ENCODE data around the gene ARHGEF10L. TPM values are rescaled to one million over a fixed set of nuclear protein-coding genes. Genes with fewer than 3 reads are reported as not detected.
A peak's percentile ranks its signal among the peaks of the same experiment; 100 is the strongest.

The ARHGEF10L gene
- total and polyA plus RNA-seq, 5 experiments from 2014 or later: 0.27 to 0.34 TPM; not detected in 3

DNA sequence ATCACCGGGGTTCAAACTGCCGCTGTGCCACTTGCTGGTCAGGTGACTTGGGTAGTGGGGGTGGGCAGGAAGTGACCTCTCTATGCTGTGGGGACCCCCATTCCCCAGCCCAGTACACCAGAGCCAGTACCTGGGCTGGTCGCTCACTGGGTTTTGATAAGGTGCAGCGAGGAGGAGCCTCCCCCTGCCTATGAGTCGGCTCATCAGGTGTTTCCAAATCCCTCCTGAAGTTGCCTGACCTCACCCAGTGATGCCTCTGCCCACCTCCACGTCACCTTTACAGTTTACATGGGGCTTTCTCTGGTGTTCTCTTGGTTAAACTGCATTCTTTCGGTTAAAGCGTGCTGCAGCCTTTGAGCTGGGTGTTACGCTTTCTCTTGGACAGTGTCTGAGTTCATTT lies 58.2 kb downstream of the ARHGEF10L start:
- DNase-seq (no peak), ATAC-seq (no peak)
- POLR2A ChIA-PET: no interaction called here
- H3K27ac Mint-ChIP-seq: no peak overlapping the region
- no peaks in the 10 kb centered on the region for H3K9me3 Mint-ChIP-seq
- H3K4me1 Mint-ChIP-seq: no peaks in the 10 kb centered on the region
- H3K36me3 Mint-ChIP-seq: no peaks in the 10 kb centered on the region
- H3K4me3 Mint-ChIP-seq: no peak overlapping the region
- H3K27me3 Mint-ChIP-seq: peaks cover 0 to 10% (median 6%) of the 10 kb centered on the region in 5 donors

GRCh38 chr1:17598251-17598650 lies 58.8 kb downstream of the ARHGEF10L start:
- POLR2A ChIA-PET: no interaction called here
- H3K36me3 Mint-ChIP-seq: no peaks in the 10 kb centered on the region
- ATAC-seq (no peak), DNase-seq (no peak)
- no peak overlapping the region for H3K4me3 Mint-ChIP-seq
- H3K27me3 Mint-ChIP-seq: peaks cover 0 to 11% (median 8%) of the 10 kb centered on the region in 5 donors
- no peaks in the 10 kb centered on the region for H3K4me1 Mint-ChIP-seq
- no peak overlapping the region for H3K27ac Mint-ChIP-seq
- H3K9me3 Mint-ChIP-seq: no peaks in the 10 kb centered on the region

DNA sequence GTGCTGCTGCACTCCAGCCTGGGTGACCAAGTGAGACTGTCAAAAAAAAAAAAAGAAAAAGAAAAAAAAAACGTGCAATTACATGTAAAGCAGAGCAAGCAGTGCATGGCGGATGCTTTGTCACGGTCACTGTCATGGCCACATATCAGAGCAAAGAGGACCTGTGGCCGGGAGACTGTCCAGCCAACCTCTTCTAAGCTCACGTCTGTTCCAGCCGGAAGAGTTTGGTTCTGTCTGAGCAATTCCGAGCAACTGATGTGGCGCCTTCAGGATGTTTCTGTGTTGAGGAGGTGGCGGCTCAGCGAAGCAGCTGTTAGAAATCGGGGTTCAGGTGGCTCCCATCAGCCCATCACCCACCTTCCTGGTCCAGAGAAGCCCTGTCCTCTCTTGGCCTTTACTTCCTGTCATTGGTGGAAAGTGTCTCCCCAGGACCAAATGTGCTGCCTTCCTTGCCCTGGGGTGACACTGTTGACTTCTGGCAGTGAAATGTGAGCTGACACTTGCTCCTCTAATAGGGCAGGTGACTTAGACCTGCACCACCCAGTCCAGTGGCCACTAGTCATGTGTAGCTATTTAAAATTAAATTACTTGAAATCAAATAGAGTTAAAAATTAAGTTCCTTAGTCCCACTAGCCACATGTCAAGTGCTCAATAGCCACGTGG lies 59.9 kb downstream of the ARHGEF10L start:
- no peak overlapping the region for H3K27ac Mint-ChIP-seq
- H3K9me3 Mint-ChIP-seq: no peaks in the 10 kb centered on the region
- H3K27me3 Mint-ChIP-seq: peaks cover 0 to 16% (median 11%) of the 10 kb centered on the region in 5 donors
- POLR2A ChIA-PET: no interaction called here
- no peak overlapping the region for H3K4me3 Mint-ChIP-seq
- peaks cover 0 to 1% (median 0%) of the 10 kb centered on the region in 4 donors for H3K4me1 Mint-ChIP-seq
- DNase-seq: no peak
- ATAC-seq: no peak
- H3K36me3 Mint-ChIP-seq: no peaks in the 10 kb centered on the region

DNA sequence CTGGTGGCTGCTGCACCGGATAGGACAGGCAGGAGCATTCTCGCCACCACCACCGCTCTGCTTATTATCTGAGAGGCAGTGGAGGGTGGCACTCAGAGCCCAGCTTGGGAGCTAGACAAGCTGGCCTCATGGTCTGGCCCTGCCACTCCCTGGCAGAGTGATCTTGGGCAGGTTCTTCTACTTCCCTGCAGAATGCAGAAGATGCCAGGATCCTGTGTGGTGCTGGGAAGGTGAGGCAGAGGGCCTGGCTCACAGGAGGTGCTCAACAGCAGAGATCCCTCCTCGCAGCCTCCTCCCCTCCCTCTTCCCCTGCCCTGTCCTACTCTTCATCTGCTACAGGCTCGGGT lies 60.4 kb downstream of the ARHGEF10L start:
- H3K4me1 Mint-ChIP-seq: peaks cover 0 to 1% (median 0%) of the 10 kb centered on the region in 4 donors
- DNase-seq (no peak), ATAC-seq (no peak)
- no peaks in the 10 kb centered on the region for H3K36me3 Mint-ChIP-seq
- POLR2A ChIA-PET: no interaction called here
- H3K27me3 Mint-ChIP-seq: peaks cover 0 to 16% (median 11%) of the 10 kb centered on the region in 5 donors
- H3K27ac Mint-ChIP-seq: no peak overlapping the region
- H3K4me3 Mint-ChIP-seq: no peak overlapping the region
- no peaks in the 10 kb centered on the region for H3K9me3 Mint-ChIP-seq

DNA sequence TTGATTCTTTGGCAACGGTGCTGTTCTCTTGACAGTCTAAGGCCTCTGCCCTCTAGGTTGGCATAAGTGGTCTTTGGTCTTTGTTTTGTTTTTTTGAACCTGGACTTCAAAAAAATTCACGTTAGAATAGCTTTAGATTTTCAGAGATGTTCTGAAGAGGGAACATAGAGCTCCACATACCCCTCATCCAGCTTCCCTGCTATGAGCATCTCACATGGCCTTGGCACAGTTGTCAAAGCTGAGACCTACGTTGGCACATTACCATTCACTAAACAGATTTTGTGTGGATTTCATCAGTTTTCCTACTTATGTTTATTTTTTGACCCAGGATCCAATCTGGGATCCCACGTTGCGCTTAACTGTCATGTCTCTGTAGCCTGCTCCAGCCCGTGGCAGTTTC lies 60.8 kb downstream of the ARHGEF10L start:
- POLR2A ChIA-PET: no interaction called here

GRCh38 chr1:17601643-17602382 lies 62.3 kb downstream of the ARHGEF10L start:
- ATAC-seq: no peak
- no peak overlapping the region for H3K27ac Mint-ChIP-seq
- no peak overlapping the region for H3K4me3 Mint-ChIP-seq

More for the DNA sequence above, 60.8 kb downstream of the ARHGEF10L start:
- Mint-ChIP-seq H3K36me3 (no peaks in the 10 kb centered on the region), H3K27ac (no peak overlapping the region), H3K4me3 (no peak overlapping the region), H3K27me3 (peaks cover 0 to 16% (median 11%) of the 10 kb centered on the region in 5 donors), H3K4me1 (peaks cover 0 to 1% (median 0%) of the 10 kb centered on the region in 4 donors), H3K9me3 (no peaks in the 10 kb centered on the region)
- DNase-seq (no peak), ATAC-seq (no peak)

DNA sequence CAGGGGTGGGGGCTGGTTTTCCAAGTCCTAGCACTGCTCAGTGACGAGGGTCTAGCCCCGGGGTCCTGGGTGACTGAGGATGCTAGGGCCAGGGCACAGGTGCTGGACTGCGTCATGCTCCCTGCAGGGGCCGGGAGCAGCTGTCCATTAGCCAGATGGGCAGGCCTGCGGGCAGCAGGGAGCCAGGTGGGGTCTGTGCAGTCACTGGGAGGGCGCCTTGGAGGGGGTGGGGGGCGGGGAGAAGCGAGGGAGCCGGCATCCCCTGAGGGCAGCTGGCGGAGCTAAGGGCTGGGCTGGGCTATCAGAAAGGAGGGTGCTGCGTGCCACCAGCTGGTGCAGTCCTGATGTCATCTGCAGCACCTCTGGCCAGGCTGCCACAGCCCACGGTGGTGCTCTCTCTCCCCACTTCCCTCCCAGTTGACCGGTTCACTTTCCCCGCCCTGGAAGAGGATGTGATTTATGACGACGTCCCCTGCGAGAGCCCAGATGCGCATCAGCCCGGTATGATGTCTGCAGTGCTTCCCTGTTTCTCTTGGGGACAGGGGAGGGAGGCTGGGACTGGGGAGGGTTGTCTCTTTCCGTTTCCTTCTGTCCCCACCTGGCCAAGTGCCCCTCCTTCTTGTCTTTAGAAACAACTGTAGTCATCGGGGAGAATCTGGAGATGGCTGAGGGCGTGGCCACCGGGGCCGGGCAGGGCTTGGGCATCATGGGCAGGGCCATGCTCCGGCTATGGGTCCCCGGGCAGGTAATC lies 63.8 kb downstream of the ARHGEF10L start:
- ATAC-seq: no peak
- H3K4me1 Mint-ChIP-seq: peaks cover 0 to 1% (median 0%) of the 10 kb centered on the region in 4 donors
- H3K27ac Mint-ChIP-seq: peak overlapping the region in 1 of 10 donors; percentile 29
- peaks cover 0 to 16% (median 11%) of the 10 kb centered on the region in 5 donors for H3K27me3 Mint-ChIP-seq
- no peak overlapping the region for H3K4me3 Mint-ChIP-seq
- POLR2A ChIA-PET: no interaction called here
- no peaks in the 10 kb centered on the region for H3K9me3 Mint-ChIP-seq
- no peak for DNase-seq
- no peaks in the 10 kb centered on the region for H3K36me3 Mint-ChIP-seq

More at GRCh38 chr1:17601643-17602382, 62.3 kb downstream of the ARHGEF10L start:
- Mint-ChIP-seq H3K27me3 (peaks cover 0 to 16% (median 11%) of the 10 kb centered on the region in 5 donors), H3K9me3 (no peaks in the 10 kb centered on the region), H3K4me1 (peaks cover 0 to 1% (median 0%) of the 10 kb centered on the region in 4 donors), H3K36me3 (no peaks in the 10 kb centered on the region)
- DNase-seq: no peak
- POLR2A ChIA-PET: no interaction called here

- ATAC-seq: no peak
- Mint-ChIP-seq H3K27me3 (peaks cover 0 to 12% (median 11%) of the 10 kb centered on the region in 5 donors), H3K4me1 (peaks cover 0 to 1% (median 0%) of the 10 kb centered on the region in 4 donors), H3K36me3 (no peaks in the 10 kb centered on the region), H3K9me3 (no peaks in the 10 kb centered on the region), H3K4me3 (no peak overlapping the region), H3K27ac (no peak overlapping the region)
- no peak for DNase-seq
- POLR2A ChIA-PET: no interaction called here
Measured at GRCh38 chr1:17605582-17606344, 66.3 kb downstream of the ARHGEF10L start.

DNA sequence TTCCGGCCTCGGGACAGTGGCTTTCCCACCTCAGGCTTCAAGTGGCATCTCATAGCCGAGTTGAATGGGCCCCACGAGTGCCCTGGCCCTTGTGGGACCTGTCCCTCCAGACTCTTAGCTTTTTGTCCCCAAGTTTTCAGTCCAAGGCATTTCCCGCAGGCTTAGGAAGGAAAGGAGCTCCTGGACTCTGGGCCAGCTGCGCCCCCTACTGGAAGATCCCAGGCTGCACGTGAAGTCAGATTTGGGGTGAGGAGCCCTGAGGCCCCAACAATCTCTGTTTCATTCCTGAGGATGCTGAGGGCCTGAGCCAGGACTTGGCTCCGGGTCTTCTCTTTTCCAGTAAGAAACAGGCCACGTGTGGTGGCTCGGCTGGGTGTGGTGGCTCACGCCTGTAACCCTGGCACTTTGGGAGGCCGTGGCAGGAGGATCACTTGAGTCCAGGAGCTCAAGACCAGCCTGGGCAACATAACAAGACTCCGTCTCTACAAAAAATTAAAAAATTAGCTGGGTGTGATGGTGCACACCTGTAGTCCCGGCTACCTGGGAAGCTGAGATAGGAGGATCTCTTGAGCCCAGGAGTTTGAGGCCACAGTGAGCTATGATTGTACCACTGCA lies 67.4 kb downstream of the ARHGEF10L start:
- Mint-ChIP-seq H3K36me3 (no peaks in the 10 kb centered on the region), H3K27me3 (peaks cover 0 to 12% (median 7%) of the 10 kb centered on the region in 5 donors), H3K4me1 (peaks cover 0 to 1% (median 0%) of the 10 kb centered on the region in 4 donors), H3K9me3 (no peaks in the 10 kb centered on the region), H3K27ac (no peak overlapping the region), H3K4me3 (no peak overlapping the region)
- POLR2A ChIA-PET: no interaction called here
- ATAC-seq: no peak
- DNase-seq: peak in 2 of 10 donors; percentile 5 to 9

DNA sequence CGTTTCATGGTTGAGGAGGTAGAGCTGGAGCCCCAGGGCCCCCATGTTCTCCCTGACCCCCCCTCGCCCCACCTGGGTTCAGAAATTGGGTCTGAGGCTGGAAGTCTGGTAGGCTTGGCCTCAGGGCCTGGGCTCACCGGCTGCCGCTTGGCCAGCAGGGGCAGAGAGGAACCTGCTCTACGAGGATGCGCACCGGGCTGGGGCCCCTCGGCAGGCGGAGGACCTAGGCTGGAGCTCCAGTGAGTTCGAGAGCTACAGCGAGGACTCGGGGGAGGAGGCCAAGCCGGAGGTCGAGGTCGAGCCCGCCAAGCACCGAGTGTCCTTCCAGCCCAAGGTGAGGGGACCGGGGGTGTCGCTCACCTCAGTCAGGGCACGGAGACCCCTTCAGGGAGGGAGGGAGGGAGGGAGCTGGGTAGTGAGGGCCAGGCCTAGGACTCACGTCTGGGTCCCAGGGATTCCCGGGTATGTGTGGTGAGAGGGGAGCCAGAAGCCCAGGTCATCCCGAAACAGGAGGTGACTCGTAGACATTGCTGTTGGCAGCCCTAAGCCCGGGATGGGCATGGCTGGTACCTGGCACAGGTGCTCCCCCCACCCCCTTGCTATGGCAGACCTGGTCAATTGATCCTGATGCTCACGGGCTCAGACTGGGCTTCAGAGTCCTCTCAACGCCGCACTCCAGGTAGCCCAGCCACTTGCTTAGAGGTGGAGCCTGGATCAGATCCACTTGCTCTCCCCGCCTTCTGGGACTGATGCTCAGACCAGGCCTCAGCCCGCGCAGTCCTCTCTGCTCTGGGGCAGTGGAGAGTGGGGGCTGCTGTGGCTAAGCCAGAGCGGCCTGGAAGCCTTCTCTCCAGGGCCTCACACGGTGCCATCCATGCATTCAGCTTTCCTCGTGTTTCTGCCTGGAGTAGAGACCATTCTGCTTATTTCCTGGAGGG lies 68.4 kb downstream of the ARHGEF10L start:
- no peak overlapping the region for H3K27ac Mint-ChIP-seq
- no peak overlapping the region for H3K4me3 Mint-ChIP-seq
- no peaks in the 10 kb centered on the region for H3K36me3 Mint-ChIP-seq
- POLR2A ChIA-PET: no interaction called here
- DNase-seq (no peak), ATAC-seq (no peak)
- peaks cover 0 to 12% (median 0%) of the 10 kb centered on the region in 5 donors for H3K27me3 Mint-ChIP-seq
- peaks cover 0 to 1% (median 0%) of the 10 kb centered on the region in 4 donors for H3K4me1 Mint-ChIP-seq
- no peaks in the 10 kb centered on the region for H3K9me3 Mint-ChIP-seq

GRCh38 chr1:17609529-17609928 lies 70.0 kb downstream of the ARHGEF10L start:
- no peak for ATAC-seq
- DNase-seq: no peak
- no peaks in the 10 kb centered on the region for H3K4me1 Mint-ChIP-seq
- H3K9me3 Mint-ChIP-seq: no peaks in the 10 kb centered on the region
- no peaks in the 10 kb centered on the region for H3K36me3 Mint-ChIP-seq
- peaks cover 0 to 4% (median 0%) of the 10 kb centered on the region in 5 donors for H3K27me3 Mint-ChIP-seq
- POLR2A ChIA-PET: no interaction called here
- H3K27ac Mint-ChIP-seq: no peak overlapping the region
- no peak overlapping the region for H3K4me3 Mint-ChIP-seq
